NCI-H345 (cell line): ENCODE measurements around the gene ERC2.
"Not testable (repeated sequence)": the region's sequence is repeated elsewhere in the genome, so short reads cannot be mapped to it uniquely, and the experiment has no call there.

ENCODE experiments used
- DNase-seq: peaks from one replicate; lab custom pipeline; 2025; lab: John Stamatoyannopoulos, UW

Gene ERC2

DNA sequence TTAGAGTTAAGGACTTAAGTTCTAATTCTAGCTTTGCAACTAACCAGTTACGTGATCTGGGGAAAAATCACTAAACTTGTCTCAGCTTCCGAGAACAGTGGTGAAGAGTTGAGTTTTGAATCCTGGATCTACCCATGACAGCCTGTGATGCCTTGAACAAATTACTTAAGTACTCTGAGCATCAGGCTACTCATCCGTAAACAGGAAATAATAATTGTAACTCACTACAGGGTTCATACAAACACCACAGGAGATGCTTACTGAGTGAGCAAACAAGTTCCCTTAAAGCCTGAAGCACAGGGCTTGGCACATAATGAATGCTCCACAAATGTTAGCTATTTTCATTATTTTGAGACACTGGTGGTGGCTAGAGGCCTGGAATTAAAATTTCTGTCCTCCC is 158.8 kb downstream of the ERC2 start:
- DNase-seq = peak; percentile 58

DNA sequence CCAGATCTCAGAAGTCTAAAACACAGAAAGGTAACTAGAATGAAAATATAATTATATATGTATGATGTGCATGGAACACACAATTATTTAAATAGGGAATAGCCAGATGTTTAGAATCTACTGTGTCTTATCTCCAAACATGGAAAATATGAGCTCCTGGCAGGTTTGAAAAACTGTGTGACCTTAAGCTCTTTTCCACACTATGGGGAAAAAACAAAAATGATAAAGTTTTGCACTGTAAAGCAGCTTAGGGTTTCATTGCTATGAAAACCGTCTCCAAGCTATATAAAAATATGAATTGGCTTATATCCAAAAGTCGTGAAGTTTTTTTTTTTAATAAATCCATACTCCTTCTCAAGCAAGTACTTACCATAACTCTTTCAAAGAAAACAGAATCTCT is 159.8 kb downstream of the ERC2 start:
- DNase-seq = no peak

DNA sequence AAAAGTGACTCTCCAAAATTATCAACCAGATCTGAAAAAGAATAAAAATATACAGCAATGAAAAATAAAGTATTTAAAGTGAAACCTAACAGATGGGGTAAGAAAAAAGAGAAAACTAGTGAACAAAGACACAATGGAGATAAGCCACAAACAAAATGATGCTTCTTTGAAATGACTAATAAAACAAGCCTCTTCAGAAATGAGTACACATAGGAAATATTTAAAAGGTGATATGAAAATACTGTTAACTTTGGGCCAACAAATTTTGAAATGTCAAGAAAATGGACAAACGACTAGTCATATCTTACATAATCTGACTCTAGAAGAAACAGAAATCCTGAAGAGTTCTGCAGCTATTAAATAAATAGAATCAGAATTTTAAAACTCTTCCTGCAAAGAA is 164.2 kb downstream of the ERC2 start:
- DNase-seq = no peak

DNA sequence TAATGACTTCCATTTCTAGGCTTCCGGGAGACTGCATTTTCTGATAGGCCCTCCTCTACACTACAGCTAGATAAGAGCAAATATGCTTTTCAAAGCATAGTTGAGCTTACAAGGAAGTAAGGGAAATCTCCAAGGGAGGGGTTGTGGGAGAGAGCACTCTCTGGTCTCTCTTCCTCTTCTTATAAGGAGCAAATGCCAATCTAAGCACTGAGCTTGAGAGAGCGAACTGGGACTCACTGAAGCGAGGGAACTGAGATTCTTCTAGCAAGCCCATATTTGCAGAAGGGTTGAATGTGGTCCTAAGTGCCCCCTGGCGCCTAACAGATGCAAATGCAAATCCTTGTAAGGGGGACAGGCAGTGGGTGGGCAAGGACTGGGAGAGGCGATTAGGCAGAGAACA is 164.8 kb downstream of the ERC2 start:
- DNase-seq = no peak

DNA sequence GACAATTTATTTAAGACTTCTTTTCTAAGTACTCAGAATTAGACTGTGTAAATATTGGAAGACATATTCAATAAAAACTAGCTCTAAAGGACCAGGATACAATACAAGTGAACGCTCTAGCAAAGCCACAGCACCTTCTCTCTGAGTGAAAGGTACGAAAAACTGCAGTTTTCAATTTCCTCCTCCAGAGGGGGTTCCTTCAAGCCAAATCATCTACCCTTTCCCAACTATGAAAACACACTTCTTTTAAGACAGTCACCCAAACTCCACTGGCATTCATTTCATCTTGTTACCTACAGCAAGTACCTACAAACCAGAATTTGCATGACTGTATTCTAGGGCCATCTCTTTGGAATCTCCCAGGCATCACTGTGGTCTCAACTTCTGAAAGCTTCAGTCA is 165.8 kb downstream of the ERC2 start:
- no peak for DNase-seq

DNA sequence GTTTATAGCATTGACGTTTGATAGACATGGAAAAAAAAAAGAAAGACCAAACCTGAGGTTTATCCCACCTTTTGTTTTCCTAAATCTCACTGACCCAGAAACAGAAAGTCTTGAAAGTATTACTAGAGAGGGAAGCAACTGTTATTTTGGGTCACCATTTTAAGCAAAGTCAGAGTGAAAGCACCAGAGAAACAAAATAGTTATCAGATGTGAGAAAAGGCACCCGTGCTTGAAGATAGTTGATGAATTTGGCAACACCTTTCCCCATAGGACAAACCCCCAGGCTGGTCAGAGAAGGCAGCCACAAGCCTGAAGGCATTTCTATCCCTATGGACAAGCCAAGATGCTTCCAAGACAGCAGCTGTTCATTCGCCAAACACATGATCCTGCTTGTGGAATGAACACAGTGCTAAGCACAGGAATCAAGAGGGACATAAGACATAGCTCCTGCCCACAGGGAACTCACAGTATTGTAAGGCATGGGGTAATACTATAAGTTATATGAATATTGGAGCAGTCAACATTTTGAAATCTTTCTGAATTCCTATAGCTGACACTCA is 170.9 kb downstream of the ERC2 start:
- no peak for DNase-seq

DNA sequence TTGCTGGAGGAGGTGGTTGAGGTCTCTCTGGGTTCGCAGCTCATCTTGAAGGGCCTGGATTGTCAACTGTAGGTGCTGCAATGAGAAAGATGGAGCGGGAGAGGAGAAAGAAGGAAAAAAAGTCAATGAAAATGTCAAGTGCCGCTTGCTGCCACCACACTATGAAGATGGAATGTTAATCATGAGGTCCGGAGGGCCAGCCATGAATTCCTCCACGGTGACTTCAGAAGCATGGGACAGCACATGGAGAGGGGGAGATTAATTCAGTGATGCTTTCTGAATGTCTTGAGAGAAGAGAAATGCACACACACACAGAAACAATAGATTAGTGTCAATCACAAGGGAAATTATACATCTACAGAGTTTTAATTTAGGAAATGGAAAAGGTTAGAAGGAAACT is 171.9 kb downstream of the ERC2 start:
- no peak for DNase-seq

DNA sequence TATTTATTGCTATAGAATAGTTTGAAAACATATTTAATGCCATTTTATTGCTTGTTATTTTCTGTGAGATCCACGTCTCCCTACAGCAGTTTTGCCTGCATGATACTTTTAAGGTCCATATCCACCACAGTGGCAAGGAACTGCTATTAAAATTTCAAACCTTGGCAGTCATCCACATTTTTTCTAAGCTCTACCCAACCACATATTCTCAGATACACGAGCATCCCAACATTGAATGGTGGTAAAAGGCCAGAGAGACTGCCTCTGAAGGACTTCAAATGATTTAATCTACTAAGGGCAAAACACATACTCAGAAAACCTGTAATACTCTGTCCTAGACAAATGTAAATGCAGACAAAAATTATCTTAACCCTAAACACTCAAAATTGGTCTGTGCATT is 173.1 kb downstream of the ERC2 start:
- no peak for DNase-seq

DNA sequence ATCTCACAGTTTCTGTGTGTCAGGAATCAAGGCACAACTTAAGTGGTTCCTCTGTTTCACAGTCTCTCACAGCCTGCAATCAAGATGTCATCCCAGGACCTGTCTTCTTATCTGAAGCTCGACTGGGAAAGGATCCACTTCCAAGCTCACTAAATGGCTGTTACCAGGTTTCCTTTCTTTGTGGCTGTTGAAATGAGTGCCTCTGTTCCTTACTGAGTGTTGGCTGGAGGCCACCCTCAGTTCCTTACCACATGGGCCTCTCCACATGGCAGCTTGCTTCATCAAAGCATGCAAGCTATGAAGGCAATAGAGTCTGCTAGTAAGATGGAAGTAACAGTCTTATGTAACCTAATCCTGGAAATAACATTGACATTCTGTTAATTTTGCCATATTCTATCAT is 174.0 kb downstream of the ERC2 start:
- no peak for DNase-seq

DNA sequence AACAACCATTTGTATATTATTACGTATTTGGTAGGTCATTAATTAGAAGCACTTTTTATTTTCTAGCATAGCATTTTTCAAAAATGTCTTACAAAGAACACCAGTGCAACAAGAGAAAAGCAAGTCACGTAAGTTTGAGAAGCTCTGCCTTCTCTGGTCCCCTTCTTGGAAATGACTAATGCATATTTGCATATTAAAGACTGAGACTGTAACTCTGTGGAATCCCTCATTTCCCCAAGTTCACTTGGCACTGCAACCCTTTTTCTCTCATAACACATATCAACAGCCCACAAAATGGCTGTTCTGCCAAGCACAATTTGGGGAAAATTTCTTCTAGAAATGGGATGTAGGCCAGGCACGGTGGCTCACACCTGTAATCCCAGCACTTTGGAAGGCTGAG is 176.3 kb downstream of the ERC2 start:
- no peak for DNase-seq

DNA sequence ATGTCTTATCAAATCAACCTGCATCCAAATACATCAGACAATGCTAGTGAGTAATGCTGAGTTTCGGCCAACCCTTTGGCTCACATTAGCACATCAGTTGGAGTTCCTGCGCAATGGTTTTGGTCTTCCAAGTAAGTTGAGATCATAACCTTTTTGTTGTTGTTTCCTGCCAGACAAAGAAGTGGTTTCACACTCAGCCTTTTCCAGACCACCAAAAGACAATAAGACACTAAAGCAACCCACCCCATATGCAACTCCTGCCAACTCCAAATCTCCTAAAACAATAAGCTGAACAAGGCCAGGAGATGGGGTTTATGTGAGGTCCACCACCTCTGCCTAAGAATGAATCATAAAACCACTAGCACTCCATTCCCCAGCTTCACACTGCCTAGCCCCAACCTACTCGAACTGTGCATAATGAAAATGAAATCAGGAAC is 177.0 kb downstream of the ERC2 start:
- no peak for DNase-seq

DNA sequence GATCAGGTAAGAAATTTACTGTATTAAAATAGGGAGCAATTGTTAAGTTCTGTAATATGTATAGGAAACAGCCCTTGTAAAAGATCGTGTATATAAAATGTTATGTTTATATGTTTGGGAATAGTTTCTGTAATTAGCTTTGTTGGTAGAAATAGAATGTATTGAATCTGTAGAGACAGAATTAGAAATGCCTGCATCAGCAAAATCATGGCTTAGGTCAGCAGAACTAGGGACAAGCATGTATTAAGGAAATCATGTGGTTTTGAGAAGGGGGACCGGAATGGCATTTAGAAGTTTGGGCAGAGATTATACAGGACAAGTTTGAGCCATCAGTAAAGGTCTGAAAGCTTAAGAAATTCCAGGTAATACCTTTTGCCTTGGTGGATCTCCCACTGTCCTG is 177.9 kb downstream of the ERC2 start:
- no peak for DNase-seq

DNA sequence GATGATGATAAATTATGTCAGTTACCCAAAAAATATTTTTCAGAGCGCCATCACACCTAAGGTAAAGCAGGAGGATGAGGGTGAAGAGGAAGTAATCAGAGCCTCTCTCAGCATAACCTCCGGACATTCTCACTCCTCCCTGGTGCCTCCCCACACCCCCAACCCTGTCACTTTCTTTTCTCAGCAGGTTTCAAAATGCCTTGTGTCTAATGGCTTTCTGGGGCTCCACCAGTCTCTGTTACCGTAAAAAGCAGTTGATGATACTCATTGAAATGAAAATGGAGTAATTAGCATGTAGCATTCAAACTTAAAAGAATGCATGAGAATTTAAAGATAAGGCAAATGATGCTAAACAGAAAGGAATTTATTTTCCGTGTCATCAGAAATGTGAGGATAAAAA is 180.0 kb downstream of the ERC2 start:
- no peak for DNase-seq

DNA sequence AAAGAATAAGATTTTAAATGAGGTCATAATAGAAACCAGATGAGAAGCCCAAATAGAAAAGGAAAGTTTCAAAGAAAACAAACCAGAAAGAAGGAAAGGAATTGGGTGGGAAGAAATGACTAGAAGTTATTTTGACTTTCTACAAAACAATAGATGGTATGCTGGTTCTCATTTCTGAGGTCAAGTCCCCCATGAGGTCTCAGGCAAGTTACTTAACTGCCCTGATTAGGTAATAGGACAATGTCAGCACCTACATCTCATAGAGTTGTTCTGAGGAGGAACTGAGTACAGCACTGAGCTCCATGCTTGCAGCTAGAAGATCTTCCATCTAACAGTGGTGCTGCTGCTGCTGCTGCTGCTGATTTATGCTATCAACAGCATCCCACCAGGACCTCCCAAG is 185.9 kb downstream of the ERC2 start:
- DNase-seq = no peak

DNA sequence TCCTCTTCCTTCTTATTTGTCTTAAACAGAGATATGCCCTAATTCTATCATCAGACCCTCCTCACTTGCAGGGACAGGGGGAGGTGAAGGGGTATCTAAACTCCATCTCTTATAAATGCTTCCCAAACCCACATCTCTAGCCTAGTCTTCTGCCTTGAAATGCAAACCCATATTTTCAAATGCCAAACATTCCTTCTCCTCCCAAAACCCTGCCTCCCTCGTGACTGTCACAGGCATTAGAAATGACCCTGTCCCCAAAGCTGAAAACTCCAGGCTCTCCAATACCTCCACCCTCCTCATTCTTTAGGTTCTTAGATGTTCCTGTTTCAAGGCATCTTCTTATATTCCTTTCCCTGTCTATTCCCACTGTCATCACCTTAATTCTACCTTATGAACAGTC is 191.0 kb downstream of the ERC2 start:
- DNase-seq = no peak

DNA sequence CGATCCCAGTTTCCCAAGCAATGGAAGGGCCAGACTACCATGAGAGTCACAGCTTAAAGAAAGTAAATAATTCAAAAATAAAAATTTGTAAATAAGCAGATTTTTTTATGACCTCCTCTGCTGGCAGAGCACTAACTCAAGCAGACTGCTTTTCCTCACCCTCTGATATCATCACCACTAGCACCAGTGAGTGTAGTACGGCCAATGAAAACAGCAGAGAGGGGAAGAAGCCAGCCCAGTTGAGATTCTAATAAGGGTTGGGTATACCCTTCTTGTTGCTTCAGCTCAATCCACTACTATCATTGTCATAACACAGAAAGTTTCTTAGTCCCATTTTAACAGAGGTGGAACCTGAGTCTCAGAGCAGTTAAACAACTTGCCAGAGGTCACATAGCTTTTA is 193.1 kb downstream of the ERC2 start:
- DNase-seq = no peak

DNA sequence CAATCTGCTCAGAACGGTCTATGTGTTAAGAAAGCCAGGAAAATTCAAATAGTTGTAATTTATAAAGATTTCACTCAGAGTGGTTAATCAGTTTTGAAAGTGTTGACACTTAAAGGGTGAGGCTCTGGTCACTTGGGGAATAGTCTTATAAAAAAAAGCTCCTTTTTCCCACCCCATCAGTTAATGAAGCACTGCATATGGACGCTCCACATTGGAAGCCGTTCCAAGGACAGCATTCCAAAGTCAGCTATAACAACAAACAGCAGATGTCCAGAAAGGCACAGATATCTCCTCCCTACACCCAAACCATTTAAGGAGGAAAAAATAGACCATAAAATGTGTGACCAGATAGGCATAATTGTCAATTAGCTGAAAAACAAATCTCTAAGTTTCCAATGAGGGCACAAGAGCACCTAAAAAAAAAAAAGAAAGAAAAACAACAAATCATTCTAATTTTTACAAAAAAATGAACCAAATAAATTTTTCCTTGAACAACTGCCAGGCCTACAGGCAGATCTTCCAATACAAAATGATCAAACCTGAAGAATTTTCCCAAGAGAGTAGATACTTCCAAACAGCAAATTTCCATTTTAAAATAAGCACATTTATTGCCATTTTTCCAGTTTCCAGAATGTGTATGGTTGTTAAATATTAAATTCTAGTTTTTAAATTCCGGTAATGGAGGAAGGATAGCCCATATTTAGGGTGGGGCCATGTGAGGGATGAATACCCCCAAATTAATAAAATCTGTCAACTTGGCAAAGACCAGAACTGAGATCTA is 198.3 kb downstream of the ERC2 start:
- DNase-seq = no peak

DNA sequence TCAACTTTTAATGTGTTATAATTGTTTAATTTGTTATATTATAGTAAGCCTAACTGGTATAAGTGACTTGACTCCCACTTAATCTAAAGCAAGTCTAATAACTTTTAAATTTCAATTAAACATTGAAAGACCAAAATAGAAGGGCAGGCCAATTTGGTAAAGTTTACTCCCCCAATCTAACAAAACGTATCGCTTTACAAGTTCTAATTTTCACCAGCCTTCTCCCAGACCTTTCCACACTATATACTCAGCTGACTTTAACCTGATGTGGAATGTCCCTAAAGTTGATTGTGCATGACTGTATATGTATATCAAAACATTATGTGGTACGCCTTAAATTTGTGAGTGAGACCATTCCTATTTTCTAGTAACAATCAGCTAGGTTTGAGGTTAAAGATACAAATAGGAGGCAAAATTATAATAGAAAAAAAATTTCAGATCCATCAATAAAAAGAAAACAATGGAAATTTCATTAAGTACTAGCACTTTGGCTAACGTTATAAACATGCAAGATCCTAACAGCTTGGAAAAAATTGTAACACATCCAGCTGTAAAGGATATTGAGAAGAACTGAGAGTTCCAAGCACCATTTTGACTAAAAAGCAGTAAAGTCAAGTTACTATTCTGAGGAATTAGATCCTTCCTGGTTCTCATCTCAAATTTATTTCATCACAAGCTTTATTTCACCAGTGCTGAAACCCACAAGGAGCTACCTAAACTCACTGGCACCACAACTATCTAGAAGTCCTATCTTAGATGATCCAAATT is 199.5 kb downstream of the ERC2 start:
- DNase-seq = no peak

DNA sequence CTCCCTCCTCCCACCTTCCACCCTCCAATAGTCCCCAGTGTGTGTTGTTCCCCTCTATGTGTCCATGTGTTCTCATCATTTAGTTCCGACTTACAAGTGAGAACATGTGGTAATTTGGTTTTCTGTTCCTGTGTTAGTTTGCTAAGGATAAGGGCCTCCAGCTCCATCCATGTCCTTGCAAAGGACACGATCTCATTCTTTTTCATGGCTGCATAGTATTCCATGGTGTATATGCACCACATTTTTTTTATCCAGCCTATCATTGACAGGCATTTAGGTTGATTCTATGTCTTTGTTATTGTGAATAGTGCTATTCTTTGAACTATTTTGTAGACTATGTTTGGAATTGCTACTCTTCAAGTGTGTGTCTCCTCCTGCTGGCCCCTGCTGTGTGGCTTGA is 206.4 kb downstream of the ERC2 start:
- not testable (repeated sequence) for DNase-seq

DNA sequence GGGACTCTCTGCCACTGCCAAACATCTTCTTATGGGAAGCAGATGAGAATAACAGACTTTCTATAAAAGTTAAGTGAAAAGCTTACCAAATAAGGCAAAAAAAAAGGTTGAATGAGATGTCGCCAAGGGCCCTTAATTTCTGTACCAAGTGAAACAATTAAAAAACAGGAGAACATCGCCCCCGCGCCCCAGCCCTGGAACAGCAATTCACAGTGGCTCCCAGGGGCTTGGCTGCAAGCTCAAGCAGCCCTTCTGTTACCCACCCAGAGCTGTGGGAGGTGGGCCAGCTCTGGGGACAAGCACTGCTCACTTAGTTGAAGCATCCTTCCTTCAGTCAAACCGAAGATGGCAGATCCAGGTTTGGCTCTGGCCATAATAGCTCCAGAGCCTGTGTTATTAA is 208.0 kb downstream of the ERC2 start:
- no peak for DNase-seq

DNA sequence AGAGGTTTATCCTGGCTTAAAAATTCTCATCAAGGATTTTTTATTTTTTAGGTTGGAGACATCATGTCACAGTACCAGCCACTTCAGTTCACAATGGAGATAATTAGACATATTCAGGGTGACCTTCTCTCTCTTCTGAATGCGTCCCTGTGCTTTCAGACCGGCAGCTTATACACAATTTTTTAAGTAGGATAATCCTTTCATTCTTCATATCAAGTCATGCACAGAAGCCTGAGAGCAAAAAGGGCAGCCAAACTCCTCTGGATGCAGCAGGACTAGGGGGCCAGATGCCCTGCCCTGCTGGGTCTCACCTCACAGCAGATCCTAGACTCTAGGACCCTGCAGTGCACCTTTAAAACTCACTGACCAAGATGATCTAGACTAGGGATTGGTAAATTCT is 210.4 kb downstream of the ERC2 start:
- peak; percentile 3 for DNase-seq

DNA sequence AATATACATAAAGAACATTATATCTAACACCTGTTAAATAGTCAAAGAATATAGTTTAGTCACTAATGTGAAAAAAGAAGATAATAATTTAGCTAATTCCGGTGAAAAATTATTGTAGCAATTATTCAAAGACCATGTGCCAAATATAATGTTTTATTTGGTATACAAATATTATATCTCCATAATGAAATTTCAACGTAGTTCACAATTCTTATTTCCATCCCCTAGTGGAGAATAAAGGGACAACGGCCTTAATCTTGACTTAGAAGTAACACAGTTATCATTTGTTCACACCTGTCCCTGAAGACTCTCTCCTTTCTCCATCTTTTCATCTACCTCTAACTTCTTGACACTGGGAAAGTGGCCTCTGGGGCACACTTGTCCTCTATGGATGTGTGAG is 213.4 kb downstream of the ERC2 start:
- DNase-seq = no peak

DNA sequence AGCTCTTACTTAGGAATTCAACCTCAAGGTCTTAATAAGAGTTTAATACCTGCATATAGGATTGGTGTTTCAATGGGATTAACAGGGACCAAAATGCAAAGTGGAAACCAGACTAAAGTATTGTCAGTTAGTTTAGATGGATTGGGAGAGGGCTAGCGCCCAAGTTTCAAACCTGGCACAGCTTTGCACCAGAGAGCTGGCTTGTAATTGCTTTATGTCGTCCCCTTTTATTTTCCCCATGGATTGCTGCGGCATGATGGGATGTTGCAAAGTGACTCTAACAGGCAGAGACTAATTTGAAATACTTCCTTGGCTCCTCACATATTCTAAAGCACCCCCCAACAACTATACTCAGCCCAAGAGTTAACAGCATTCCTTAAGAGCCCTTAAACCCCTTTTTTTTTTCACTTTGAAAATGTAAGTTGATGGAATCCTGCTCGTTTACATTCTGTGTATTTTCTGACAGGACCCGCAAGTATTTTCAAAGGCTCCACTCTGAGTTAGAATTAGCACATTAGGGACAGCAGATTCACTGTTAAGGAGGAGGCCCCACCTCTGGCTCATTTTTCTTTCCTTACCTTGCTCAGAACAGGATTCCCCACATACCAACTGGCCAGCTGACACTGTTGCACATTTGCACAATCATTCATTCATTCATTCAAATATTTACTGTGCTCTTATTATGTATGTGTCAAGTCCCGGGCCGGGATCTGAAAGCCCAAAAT is 214.2 kb downstream of the ERC2 start:
- DNase-seq = no peak
